ENCODE measurements around the gene PHYHD1. TPM values are rescaled to one million over a fixed set of nuclear protein-coding genes. Genes with fewer than 3 reads are reported as not detected.

Gene PHYHD1
- total and polyA plus RNA-seq, 2 of the 13 experiments (the other 11 are each of a cell fraction or from before 2014, with no cell fraction given): 10.6 to 25.3 TPM

GRCh38 chr9:128921881-128922763, 1.3 kb downstream of the PHYHD1 start (continued):
- no peak for TF ChIP-seq FOXP4 (CRISPR knock-in tag; IDR thresholded peaks at IDR 0.05)
- TF ChIP-seq ISL2 (CRISPR knock-in tag; IDR thresholded peaks at IDR 0.05): 0 out of 2 replicates have a peak, but pooled peaks have one; percentile 11
- no peak for TF ChIP-seq ZBTB4 (CRISPR knock-in tag; IDR thresholded peaks at IDR 0.05; ENCODE audit: borderline replicate concordance)

GRCh38 chr9:128923493-128923883, 2.7 kb downstream of the PHYHD1 start:
- H3K9ac ChIP-seq (ENCODE audit: insufficient read depth, low read depth, low read length): no peak overlapping the region
- intact Hi-C loops (cut with micrococcal nuclease; ENCODE audit: unreplicated experiment) (no loop called here), in situ Hi-C loops (cut with HindIII; ENCODE audit: extremely low pct_ligation_motif_present, low pct_unique_long_range_greater_than_20kb) (loop anchor here (5.0 kb wide), 1 partner anchor 41 kb away; the partner anchor contains the start of genes KYAT1 and LRRC8A)
- DNase-seq (ENCODE audit: low spot score) (no peak), ATAC-seq (no peak), FAIRE-seq (no peak)
- no TSS peak for BruUV-seq (replicated peaks)
- 96% methylated on average over 6 of the region's 6 CpGs for WGBS (ENCODE audit: low lambda C conversion rate)
- H3K9me3 ChIP-seq (ENCODE audit: low read length): no peaks in the 10 kb centered on the region
- ChIA-PET CTCF (ENCODE audit: low intra/inter-chr PET ratio, low total read pairs) (no interaction called here), POLR2A (interaction anchor here (1.9 to 2.2 kb wide), 3 partner anchors 18 to 46 kb away, joined by 4 to 7 read pairs (median 7); no protein-coding TSS in a partner anchor)
- H3K4me2 ChIP-seq (ENCODE audit: low read depth, low read length): 0 out of 2 replicates have a peak overlapping the region, but pooled peaks have one; percentile 81
- TF ChIP-seq U2AF2 (IDR thresholded peaks at IDR 0.05; ENCODE audit: low read depth, low read length) (no peak), ZNF543 (CRISPR knock-in tag; IDR thresholded peaks at IDR 0.05) (no peak), CEBPG (CRISPR knock-in tag; IDR thresholded peaks at IDR 0.05) (peak; percentile 79), ZFP36 (IDR thresholded peaks at IDR 0.05; ENCODE audit: borderline replicate concordance, low read depth, low read length, partially characterized antibody) (no peak), CEBPB (IDR thresholded peaks at IDR 0.05; ENCODE audit: borderline replicate concordance, low read depth, low read length) (peak; percentile 93), AKNA (CRISPR knock-in tag; IDR thresholded peaks at IDR 0.05; ENCODE audit: borderline replicate concordance) (no peak)
- no peak overlapping the region for H3K4me3 ChIP-seq (replicated peaks in 1 of 3; ENCODE audit: insufficient read depth in 1 of 3, low read depth in 2 of 3, low read length in 3 of 3)
- no peak overlapping the region for H3K27ac ChIP-seq (ENCODE audit: extremely low read length, insufficient read depth, low read length)
- H3K4me1 ChIP-seq (ENCODE audit: insufficient read depth, low read length): peaks cover 56% of the 10 kb centered on the region
- no peaks in the 10 kb centered on the region; a peak in 1 of 5 replicates for H3K36me3 ChIP-seq (replicated peaks in 1 of 2; ENCODE audit: control insufficient read depth in 1 of 2, insufficient read depth in 2 of 2, low read length in 2 of 2)
- no peaks in the 10 kb centered on the region for H4K20me1 ChIP-seq (ENCODE audit: insufficient read depth, low read length)
- peaks cover 5% of the 10 kb centered on the region for H3K79me2 ChIP-seq (ENCODE audit: insufficient read depth, low read length)
- no peaks in the 10 kb centered on the region for H3K27me3 ChIP-seq (ENCODE audit: control insufficient read depth in 1 of 2, insufficient read depth in 2 of 2, low read length in 2 of 2)
- no peak overlapping the region for H2AFZ ChIP-seq (ENCODE audit: low read length)
